ENCODE data around the gene ADAMTS18. TPM values are rescaled to one million over a fixed set of nuclear protein-coding genes. Genes with fewer than 3 reads are reported as not detected.

Gene ADAMTS18
- total RNA-seq, 1 donor from 2014 or later = 1.7 TPM

DNA sequence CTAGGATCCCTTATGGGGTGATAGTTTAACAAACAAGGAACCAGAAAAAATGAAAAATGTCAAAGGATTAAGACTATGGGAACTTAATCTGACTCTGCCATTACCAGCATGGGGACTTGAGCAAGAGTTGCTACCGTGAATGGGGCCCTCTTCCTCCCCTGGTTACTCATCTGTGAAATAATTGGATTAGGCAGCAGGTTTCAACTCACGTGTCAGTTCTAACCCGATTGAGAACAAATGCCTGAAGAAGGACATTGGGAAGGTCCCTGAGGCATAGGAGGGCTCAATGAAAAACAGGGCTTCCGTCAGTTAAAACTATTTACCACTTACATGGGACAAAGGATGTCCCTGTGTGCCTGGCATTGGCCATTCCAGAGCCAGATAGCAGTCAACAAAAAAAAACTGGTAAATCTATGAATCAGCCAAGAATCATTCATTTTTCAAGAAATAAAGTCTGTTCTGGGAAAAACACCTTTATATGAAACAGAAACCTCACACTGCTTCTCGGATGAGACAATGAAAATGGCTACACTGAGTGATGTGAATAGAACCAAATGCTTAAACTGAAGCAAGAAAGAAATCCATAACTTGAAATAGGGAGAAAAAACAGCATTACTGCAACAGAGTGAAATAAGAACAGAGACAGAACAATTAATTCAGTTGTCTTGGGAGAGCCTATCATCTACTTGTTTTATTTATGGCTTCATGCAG, 104.3 kb downstream of the ADAMTS18 start:
- DNase-seq = no peak
- H3K27me3 Mint-ChIP-seq (ENCODE audit: unreplicated experiment) = peaks cover 5% of the 10 kb centered on the region
- TF ChIP-seq CTCF (IDR thresholded peaks at IDR 0.05; ENCODE audit: partially characterized antibody, unreplicated experiment) = no peak

GRCh38 chr16:77328768-77329167, 106.1 kb downstream of the ADAMTS18 start:
- H3K4me3 Mint-ChIP-seq (ENCODE audit: unreplicated experiment) = no peak overlapping the region

More for the DNA sequence above, 104.3 kb downstream of the ADAMTS18 start:
- H3K4me3 Mint-ChIP-seq (ENCODE audit: unreplicated experiment) = no peak overlapping the region
- no peak overlapping the region for H3K27ac Mint-ChIP-seq (ENCODE audit: unreplicated experiment)
- H3K9me3 Mint-ChIP-seq (ENCODE audit: unreplicated experiment) = no peaks in the 10 kb centered on the region
- H3K36me3 Mint-ChIP-seq (ENCODE audit: unreplicated experiment) = no peaks in the 10 kb centered on the region
- H3K4me1 Mint-ChIP-seq (ENCODE audit: low read depth, unreplicated experiment) = peaks cover 12% of the 10 kb centered on the region

GRCh38 chr16:77328274-77328673, 106.6 kb downstream of the ADAMTS18 start:
- no peak for DNase-seq
- no peak for TF ChIP-seq CTCF (IDR thresholded peaks at IDR 0.05; ENCODE audit: partially characterized antibody, unreplicated experiment)
- H3K9me3 Mint-ChIP-seq (ENCODE audit: unreplicated experiment) = no peaks in the 10 kb centered on the region
- peaks cover 5% of the 10 kb centered on the region for H3K27me3 Mint-ChIP-seq (ENCODE audit: unreplicated experiment)
- H3K27ac Mint-ChIP-seq (ENCODE audit: unreplicated experiment) = no peak overlapping the region
- peaks cover 12% of the 10 kb centered on the region for H3K4me1 Mint-ChIP-seq (ENCODE audit: low read depth, unreplicated experiment)
- no peaks in the 10 kb centered on the region for H3K36me3 Mint-ChIP-seq (ENCODE audit: unreplicated experiment)
- H3K4me3 Mint-ChIP-seq (ENCODE audit: unreplicated experiment) = no peak overlapping the region

More at GRCh38 chr16:77328768-77329167, 106.1 kb downstream of the ADAMTS18 start:
- no peak for TF ChIP-seq CTCF (IDR thresholded peaks at IDR 0.05; ENCODE audit: partially characterized antibody, unreplicated experiment)
- H3K36me3 Mint-ChIP-seq (ENCODE audit: unreplicated experiment) = no peaks in the 10 kb centered on the region
- no peak overlapping the region for H3K27ac Mint-ChIP-seq (ENCODE audit: unreplicated experiment)
- H3K4me1 Mint-ChIP-seq (ENCODE audit: low read depth, unreplicated experiment) = peaks cover 12% of the 10 kb centered on the region
- H3K9me3 Mint-ChIP-seq (ENCODE audit: unreplicated experiment) = no peaks in the 10 kb centered on the region
- DNase-seq = no peak
- peaks cover 5% of the 10 kb centered on the region for H3K27me3 Mint-ChIP-seq (ENCODE audit: unreplicated experiment)

- no peak overlapping the region for H3K27ac Mint-ChIP-seq (ENCODE audit: unreplicated experiment)
- H3K36me3 Mint-ChIP-seq (ENCODE audit: unreplicated experiment) = no peaks in the 10 kb centered on the region
- no peak overlapping the region for H3K4me3 Mint-ChIP-seq (ENCODE audit: unreplicated experiment)
- peaks cover 5% of the 10 kb centered on the region for H3K27me3 Mint-ChIP-seq (ENCODE audit: unreplicated experiment)
- DNase-seq = no peak
- no peaks in the 10 kb centered on the region for H3K9me3 Mint-ChIP-seq (ENCODE audit: unreplicated experiment)
- peaks cover 12% of the 10 kb centered on the region for H3K4me1 Mint-ChIP-seq (ENCODE audit: low read depth, unreplicated experiment)
- TF ChIP-seq CTCF (IDR thresholded peaks at IDR 0.05; ENCODE audit: partially characterized antibody, unreplicated experiment) = no peak
Observed at GRCh38 chr16:77327717-77328116, 107.1 kb downstream of the ADAMTS18 start.

- DNase-seq = no peak
- Mint-ChIP-seq H3K4me1 (ENCODE audit: low read depth, unreplicated experiment) (peaks cover 3% of the 10 kb centered on the region), H3K27me3 (ENCODE audit: unreplicated experiment) (peaks cover 5% of the 10 kb centered on the region), H3K36me3 (ENCODE audit: unreplicated experiment) (no peaks in the 10 kb centered on the region), H3K27ac (ENCODE audit: unreplicated experiment) (no peak overlapping the region), H3K4me3 (ENCODE audit: unreplicated experiment) (no peak overlapping the region), H3K9me3 (ENCODE audit: unreplicated experiment) (no peaks in the 10 kb centered on the region)
- TF ChIP-seq CTCF (IDR thresholded peaks at IDR 0.05; ENCODE audit: partially characterized antibody, unreplicated experiment) = no peak
Observed at GRCh38 chr16:77324729-77325128, 110.1 kb downstream of the ADAMTS18 start.
